ENCODE results near the gene DIAPH3.

The DIAPH3 gene

GRCh38 chr13:59633290-59633689 lies 530.4 kb downstream of the DIAPH3 start:
- no peaks in the 10 kb centered on the region for H3K27me3 ChIP-seq (ENCODE audit: insufficient read depth, low read length, poor library complexity, severe bottlenecking)
- H3K9ac ChIP-seq (ENCODE audit: low read depth, low read length, poor library complexity, severe bottlenecking): no peak overlapping the region
- no peaks in the 10 kb centered on the region for H3F3A ChIP-seq (ENCODE audit: low read depth)
- H3K36me3 ChIP-seq (ENCODE audit: insufficient read depth, low read length): no peaks in the 10 kb centered on the region
- H3K9me3 ChIP-seq (ENCODE audit: insufficient read depth, low read depth, low read length): no peaks in the 10 kb centered on the region
- H4K20me1 ChIP-seq (ENCODE audit: insufficient read depth, low read length, poor library complexity, severe bottlenecking): no peaks in the 10 kb centered on the region
- no peak overlapping the region for H3K4me2 ChIP-seq (ENCODE audit: low read depth, low read length, poor library complexity, severe bottlenecking)
- no peaks in the 10 kb centered on the region for H3K4me1 ChIP-seq (ENCODE audit: insufficient read depth, low read length, poor library complexity, severe bottlenecking)
- no peaks in the 10 kb centered on the region for H3K9me2 ChIP-seq (replicated peaks; ENCODE audit: low read depth, low read length)
- no peak overlapping the region for H2AFZ ChIP-seq (ENCODE audit: low read length)
- no peak overlapping the region for H3K4me3 ChIP-seq (ENCODE audit: low read length, poor library complexity, severe bottlenecking)
- TF ChIP-seq EZH2phosphoT487 (IDR thresholded peaks at IDR 0.05; ENCODE audit: borderline replicate concordance): no peak
- no peak for TF ChIP-seq CTCF (conservative IDR thresholded peaks at IDR 0.05; ENCODE audit: low read length)
- no peaks in the 10 kb centered on the region for H3K79me2 ChIP-seq (ENCODE audit: insufficient read depth, low read length)

- no peaks in the 10 kb centered on the region for H3K9me2 ChIP-seq (replicated peaks; ENCODE audit: low read depth, low read length)
- no peak overlapping the region for H2AFZ ChIP-seq (ENCODE audit: low read length)
- TF ChIP-seq EZH2phosphoT487 (IDR thresholded peaks at IDR 0.05; ENCODE audit: borderline replicate concordance) (no peak), CTCF (conservative IDR thresholded peaks at IDR 0.05; ENCODE audit: low read length) (no peak)
- no peaks in the 10 kb centered on the region for H3K9me3 ChIP-seq (ENCODE audit: insufficient read depth, low read depth, low read length)
- no peaks in the 10 kb centered on the region for H3K4me1 ChIP-seq (ENCODE audit: insufficient read depth, low read length, poor library complexity, severe bottlenecking)
- no peaks in the 10 kb centered on the region for H3K27me3 ChIP-seq (ENCODE audit: insufficient read depth, low read length, poor library complexity, severe bottlenecking)
- no peaks in the 10 kb centered on the region for H4K20me1 ChIP-seq (ENCODE audit: insufficient read depth, low read length, poor library complexity, severe bottlenecking)
- H3K9ac ChIP-seq (ENCODE audit: low read depth, low read length, poor library complexity, severe bottlenecking): no peak overlapping the region
- no peaks in the 10 kb centered on the region for H3F3A ChIP-seq (ENCODE audit: low read depth)
- H3K4me2 ChIP-seq (ENCODE audit: low read depth, low read length, poor library complexity, severe bottlenecking): no peak overlapping the region
- H3K36me3 ChIP-seq (ENCODE audit: insufficient read depth, low read length): no peaks in the 10 kb centered on the region
- H3K4me3 ChIP-seq (ENCODE audit: low read length, poor library complexity, severe bottlenecking): no peak overlapping the region
- H3K79me2 ChIP-seq (ENCODE audit: insufficient read depth, low read length): no peaks in the 10 kb centered on the region
Observed at GRCh38 chr13:59631271-59631670, 532.5 kb downstream of the DIAPH3 start.

GRCh38 chr13:59625111-59625510 lies 538.6 kb downstream of the DIAPH3 start:
- no peaks in the 10 kb centered on the region for H3K79me2 ChIP-seq (ENCODE audit: insufficient read depth, low read length)
- no peaks in the 10 kb centered on the region for H3K9me3 ChIP-seq (ENCODE audit: insufficient read depth, low read depth, low read length)
- H3K4me3 ChIP-seq (ENCODE audit: low read length, poor library complexity, severe bottlenecking): no peak overlapping the region
- no peak overlapping the region for H2AFZ ChIP-seq (ENCODE audit: low read length)
- H4K20me1 ChIP-seq (ENCODE audit: insufficient read depth, low read length, poor library complexity, severe bottlenecking): no peaks in the 10 kb centered on the region
- H3K9me2 ChIP-seq (replicated peaks; ENCODE audit: low read depth, low read length): no peaks in the 10 kb centered on the region
- H3K27me3 ChIP-seq (ENCODE audit: insufficient read depth, low read length, poor library complexity, severe bottlenecking): no peaks in the 10 kb centered on the region
- no peak overlapping the region for H3K4me2 ChIP-seq (ENCODE audit: low read depth, low read length, poor library complexity, severe bottlenecking)
- no peak for TF ChIP-seq EZH2phosphoT487 (IDR thresholded peaks at IDR 0.05; ENCODE audit: borderline replicate concordance)
- TF ChIP-seq CTCF (conservative IDR thresholded peaks at IDR 0.05; ENCODE audit: low read length): no peak
- H3K9ac ChIP-seq (ENCODE audit: low read depth, low read length, poor library complexity, severe bottlenecking): no peak overlapping the region
- H3F3A ChIP-seq (ENCODE audit: low read depth): no peaks in the 10 kb centered on the region
- no peaks in the 10 kb centered on the region for H3K4me1 ChIP-seq (ENCODE audit: insufficient read depth, low read length, poor library complexity, severe bottlenecking)
- no peaks in the 10 kb centered on the region for H3K36me3 ChIP-seq (ENCODE audit: insufficient read depth, low read length)
